ENCODE data around the gene ASTN2.

Gene ASTN2

DNA sequence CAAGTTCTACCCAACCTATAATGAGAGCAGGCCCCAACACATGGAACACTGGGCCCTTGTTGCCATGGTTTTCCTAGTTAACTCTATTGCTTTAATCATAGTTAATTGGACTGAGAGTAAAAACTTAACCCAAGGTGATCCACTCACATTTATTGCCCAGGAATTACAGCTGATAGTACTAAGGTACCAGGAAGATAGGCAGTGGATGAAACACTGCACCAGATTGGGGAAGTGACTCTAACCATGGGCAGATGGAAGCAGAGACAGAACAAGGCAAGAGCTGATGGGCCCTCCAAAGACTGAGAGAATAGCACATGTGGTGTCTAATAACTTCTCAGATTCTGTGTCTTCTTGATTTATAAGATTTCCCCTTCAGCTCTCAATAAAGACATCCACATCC is 873.5 kb downstream of the ASTN2 start:
- TF ChIP-seq FOXP2 (optimal IDR thresholded peaks at IDR 0.05; ENCODE audit: borderline replicate concordance, extremely low read depth, extremely low read length, insufficient read depth) (no peak), POLR2AphosphoS5 (IDR thresholded peaks at IDR 0.05; ENCODE audit: low read depth, low read length) (no peak)
- TF ChIP-seq, protein P1, sequence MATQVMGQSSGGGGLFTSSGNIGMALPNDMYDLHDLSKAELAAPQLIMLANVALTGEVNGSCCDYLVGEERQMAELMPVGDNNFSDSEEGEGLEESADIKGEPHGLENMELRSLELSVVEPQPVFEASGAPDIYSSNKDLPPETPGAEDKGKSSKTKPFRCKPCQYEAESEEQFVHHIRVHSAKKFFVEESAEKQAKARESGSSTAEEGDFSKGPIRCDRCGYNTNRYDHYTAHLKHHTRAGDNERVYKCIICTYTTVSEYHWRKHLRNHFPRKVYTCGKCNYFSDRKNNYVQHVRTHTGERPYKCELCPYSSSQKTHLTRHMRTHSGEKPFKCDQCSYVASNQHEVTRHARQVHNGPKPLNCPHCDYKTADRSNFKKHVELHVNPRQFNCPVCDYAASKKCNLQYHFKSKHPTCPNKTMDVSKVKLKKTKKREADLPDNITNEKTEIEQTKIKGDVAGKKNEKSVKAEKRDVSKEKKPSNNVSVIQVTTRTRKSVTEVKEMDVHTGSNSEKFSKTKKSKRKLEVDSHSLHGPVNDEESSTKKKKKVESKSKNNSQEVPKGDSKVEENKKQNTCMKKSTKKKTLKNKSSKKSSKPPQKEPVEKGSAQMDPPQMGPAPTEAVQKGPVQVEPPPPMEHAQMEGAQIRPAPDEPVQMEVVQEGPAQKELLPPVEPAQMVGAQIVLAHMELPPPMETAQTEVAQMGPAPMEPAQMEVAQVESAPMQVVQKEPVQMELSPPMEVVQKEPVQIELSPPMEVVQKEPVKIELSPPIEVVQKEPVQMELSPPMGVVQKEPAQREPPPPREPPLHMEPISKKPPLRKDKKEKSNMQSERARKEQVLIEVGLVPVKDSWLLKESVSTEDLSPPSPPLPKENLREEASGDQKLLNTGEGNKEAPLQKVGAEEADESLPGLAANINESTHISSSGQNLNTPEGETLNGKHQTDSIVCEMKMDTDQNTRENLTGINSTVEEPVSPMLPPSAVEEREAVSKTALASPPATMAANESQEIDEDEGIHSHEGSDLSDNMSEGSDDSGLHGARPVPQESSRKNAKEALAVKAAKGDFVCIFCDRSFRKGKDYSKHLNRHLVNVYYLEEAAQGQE (IDR thresholded peaks at IDR 0.05; ENCODE audit: insufficient read depth in 1 of 2, low read depth in 2 of 2, low read length in 2 of 2) = no peak

DNA sequence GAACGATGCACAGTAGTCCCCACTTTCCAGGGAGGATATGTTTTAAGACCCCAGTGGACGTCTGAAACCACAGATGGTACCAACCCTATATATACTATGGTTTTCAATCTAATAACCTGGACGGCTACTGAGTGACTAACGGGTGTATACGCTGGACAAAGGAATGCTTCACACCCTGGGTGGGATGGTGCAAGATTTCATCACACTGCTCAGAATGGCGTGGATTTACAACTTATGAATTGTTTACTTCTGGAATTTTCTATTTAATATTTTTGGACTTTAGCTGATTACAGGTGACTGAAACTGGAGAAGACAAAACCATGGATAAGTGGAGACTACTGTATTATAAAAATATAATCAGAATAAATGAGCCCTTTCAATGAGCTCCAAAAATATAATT is 875.3 kb downstream of the ASTN2 start:
- TF ChIP-seq, protein P1 (IDR thresholded peaks at IDR 0.05; ENCODE audit: insufficient read depth in 1 of 2, low read depth in 2 of 2, low read length in 2 of 2) = no peak
- TF ChIP-seq POLR2AphosphoS5 (IDR thresholded peaks at IDR 0.05; ENCODE audit: low read depth, low read length) (no peak), SIN3A (IDR thresholded peaks at IDR 0.05; ENCODE audit: borderline replicate concordance, insufficient read depth, low read length) (no peak), TAF1 (IDR thresholded peaks at IDR 0.05; ENCODE audit: borderline replicate concordance, insufficient read depth, low read length) (no peak), FOXP2 (optimal IDR thresholded peaks at IDR 0.05; ENCODE audit: borderline replicate concordance, extremely low read depth, extremely low read length, insufficient read depth) (no peak)

DNA sequence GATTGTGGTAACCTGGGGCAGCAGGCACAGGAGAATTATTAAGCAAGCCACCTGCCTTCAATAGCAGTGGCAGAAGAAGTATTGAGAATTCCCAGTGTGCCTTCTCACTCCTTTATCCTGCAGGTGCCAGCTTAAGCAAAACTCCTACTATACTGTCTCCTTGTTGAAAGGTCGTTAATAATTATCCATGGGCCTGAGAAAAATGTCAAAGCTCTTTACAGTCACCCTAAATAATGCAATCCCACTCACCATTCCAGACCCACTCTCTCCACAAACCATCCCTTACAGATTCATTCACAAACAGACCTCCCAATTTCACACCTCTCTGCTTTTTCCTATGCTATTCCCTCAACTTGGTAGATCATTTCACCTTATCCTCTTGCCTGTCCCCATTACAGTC is 889.2 kb downstream of the ASTN2 start:
- no peak for TF ChIP-seq FOXP2 (optimal IDR thresholded peaks at IDR 0.05; ENCODE audit: borderline replicate concordance, extremely low read depth, extremely low read length, insufficient read depth)
- TF ChIP-seq, protein P1 (IDR thresholded peaks at IDR 0.05; ENCODE audit: insufficient read depth in 1 of 2, low read depth in 2 of 2, low read length in 2 of 2) = no peak
- no peak for TF ChIP-seq POLR2AphosphoS5 (IDR thresholded peaks at IDR 0.05; ENCODE audit: low read depth, low read length)
- TF ChIP-seq TAF1 (IDR thresholded peaks at IDR 0.05; ENCODE audit: borderline replicate concordance, insufficient read depth, low read length) = no peak
- no peak for TF ChIP-seq SIN3A (IDR thresholded peaks at IDR 0.05; ENCODE audit: borderline replicate concordance, insufficient read depth, low read length)

DNA sequence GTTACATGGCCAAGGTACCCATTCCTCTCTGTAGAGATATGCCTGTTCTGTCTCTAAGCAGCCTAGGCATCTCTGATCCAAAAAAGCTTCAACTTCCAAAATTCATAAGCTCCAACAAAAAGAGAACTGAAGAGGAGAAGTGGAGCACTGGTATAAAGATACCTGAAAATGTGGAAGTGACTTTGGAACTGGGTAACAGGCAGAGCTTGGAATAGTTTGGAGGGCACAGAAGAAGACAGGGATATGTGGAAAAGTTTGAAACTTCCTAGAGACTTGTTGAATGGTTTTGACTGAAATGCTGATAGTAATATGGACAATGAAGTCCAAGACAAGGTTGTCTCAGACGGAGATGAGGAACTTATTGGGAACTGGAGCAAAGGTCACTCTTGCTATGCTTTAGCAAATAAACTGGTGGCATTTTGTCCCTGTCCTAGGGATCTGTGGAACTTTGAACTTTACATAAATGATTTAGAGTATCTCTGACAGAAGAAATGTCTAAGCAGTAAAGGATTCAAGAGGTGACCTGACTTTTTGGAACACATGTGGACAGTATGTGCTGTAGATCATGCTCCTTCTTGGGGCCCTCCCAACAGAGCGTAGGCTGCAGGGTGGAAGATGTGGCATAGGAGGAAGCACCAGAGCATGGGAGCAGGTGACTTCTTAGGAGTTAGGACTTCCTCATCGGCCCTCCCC is 889.9 kb downstream of the ASTN2 start:
- TF ChIP-seq SIN3A (IDR thresholded peaks at IDR 0.05; ENCODE audit: borderline replicate concordance, insufficient read depth, low read length) (no peak), FOXP2 (optimal IDR thresholded peaks at IDR 0.05; ENCODE audit: borderline replicate concordance, extremely low read depth, extremely low read length, insufficient read depth) (no peak), TAF1 (IDR thresholded peaks at IDR 0.05; ENCODE audit: borderline replicate concordance, insufficient read depth, low read length) (no peak), POLR2AphosphoS5 (IDR thresholded peaks at IDR 0.05; ENCODE audit: low read depth, low read length) (no peak)
- TF ChIP-seq, protein P1 (IDR thresholded peaks at IDR 0.05; ENCODE audit: insufficient read depth in 1 of 2, low read depth in 2 of 2, low read length in 2 of 2) = no peak

DNA sequence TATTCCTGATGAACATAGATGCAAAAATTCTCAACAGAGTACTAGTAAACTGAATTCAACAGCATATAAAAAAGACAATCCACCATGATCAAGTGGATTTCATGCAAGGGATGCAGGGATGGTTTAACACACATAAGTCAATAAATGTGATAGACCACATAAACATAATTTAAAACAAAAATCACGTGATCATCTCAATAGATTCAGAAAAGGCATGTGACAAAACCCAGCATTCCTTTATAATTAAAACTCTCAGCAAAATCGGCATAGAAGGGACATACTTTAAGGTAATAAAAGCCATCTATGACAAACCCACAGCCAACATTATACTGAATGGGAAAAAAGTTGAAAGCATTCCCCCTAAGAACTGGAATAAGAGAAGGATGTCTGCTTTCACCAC is 894.6 kb downstream of the ASTN2 start:
- no peak for TF ChIP-seq POLR2AphosphoS5 (IDR thresholded peaks at IDR 0.05; ENCODE audit: low read depth, low read length)
- no peak for TF ChIP-seq FOXP2 (optimal IDR thresholded peaks at IDR 0.05; ENCODE audit: borderline replicate concordance, extremely low read depth, extremely low read length, insufficient read depth)
- TF ChIP-seq, protein P1 (IDR thresholded peaks at IDR 0.05; ENCODE audit: insufficient read depth in 1 of 2, low read depth in 2 of 2, low read length in 2 of 2) = no peak
- no peak for TF ChIP-seq SIN3A (IDR thresholded peaks at IDR 0.05; ENCODE audit: borderline replicate concordance, insufficient read depth, low read length)
- no peak for TF ChIP-seq TAF1 (IDR thresholded peaks at IDR 0.05; ENCODE audit: borderline replicate concordance, insufficient read depth, low read length)

Data from PFSK-1 (cell line).